Measurements from ENCODE around the gene RAB21.

The RAB21 gene, protein sequence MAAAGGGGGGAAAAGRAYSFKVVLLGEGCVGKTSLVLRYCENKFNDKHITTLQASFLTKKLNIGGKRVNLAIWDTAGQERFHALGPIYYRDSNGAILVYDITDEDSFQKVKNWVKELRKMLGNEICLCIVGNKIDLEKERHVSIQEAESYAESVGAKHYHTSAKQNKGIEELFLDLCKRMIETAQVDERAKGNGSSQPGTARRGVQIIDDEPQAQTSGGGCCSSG

GRCh38 chr12:71754461-71755145 lies at the start of gene RAB21:
Gene RAB21, plus strand, starts transcription at chr12:71754863. Its CDS starts 267 bp downstream, at chr12:71755130.
- peak; percentile 97 to 100 (median 97) for DNase-seq (ENCODE audit: low read depth in 3 of 3)

DNA sequence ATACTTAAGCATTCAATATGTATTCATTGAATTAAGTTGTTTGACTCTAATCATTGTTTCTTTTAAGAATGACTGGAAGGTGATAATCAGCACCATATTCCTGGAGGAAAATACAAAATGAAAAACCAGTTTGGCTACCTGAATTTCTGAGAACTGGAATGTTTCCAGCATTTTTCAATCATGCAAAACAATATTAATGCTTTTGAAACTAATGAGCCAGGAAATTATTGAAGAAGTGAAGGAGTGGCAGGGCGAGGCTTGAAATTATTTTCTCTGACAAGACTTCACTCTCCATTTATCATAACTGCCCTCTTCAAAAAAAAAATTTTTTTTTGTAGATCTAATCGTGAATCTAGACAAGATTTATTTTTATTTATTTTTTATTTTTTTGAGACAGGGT lies 49.7 kb upstream of the RAB21 start:
- no peak for DNase-seq (ENCODE audit: low read depth in 3 of 3)

GRCh38 chr12:71708658-71709057 lies 46.0 kb upstream of the RAB21 start:
- no peak for DNase-seq (ENCODE audit: low read depth in 3 of 3)

- no peak for DNase-seq (ENCODE audit: low read depth in 3 of 3)
Measured at GRCh38 chr12:71710276-71711125, 44.2 kb upstream of the RAB21 start.

- no peak for DNase-seq (ENCODE audit: low read depth in 3 of 3)
Measured at GRCh38 chr12:71718611-71719010, 36.1 kb upstream of the RAB21 start.

GRCh38 chr12:71719647-71720370 lies 34.9 kb upstream of the RAB21 start:
- DNase-seq (ENCODE audit: low read depth in 3 of 3) = no peak

DNA sequence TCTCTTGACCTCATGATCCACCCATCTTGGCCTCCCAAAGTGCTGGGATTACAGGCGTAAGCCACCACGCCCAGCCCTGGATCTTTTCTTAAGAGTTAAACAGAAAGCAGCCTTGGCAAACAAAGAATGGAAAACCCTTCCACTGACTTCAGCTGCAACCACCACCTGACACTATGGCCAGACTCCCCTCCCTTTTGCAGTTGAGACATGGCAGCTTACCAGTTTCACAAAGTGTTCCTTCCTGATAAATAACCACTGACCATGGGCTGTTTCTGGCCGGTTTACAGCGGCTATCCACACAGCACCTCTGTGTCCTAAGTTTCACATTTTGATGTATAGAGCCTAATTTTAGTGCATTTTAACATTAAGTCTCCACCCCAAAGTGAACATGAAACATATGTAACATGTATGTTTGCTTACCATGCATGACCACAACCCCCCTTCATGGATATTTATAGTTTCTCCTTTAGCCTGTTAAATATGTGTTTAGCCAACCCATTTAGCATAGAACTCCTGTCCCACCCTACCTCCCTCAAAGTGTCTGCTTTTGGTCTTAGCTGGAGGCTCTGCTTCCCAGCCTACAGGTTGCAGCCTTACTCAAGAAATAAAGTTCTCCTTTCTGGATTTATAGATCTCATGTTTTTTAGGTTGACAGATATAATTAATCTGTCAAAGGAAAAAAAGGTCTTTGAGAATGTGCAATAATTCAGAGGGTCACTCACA lies 32.7 kb upstream of the RAB21 start:
- DNase-seq (ENCODE audit: low read depth in 3 of 3) = no peak

DNA sequence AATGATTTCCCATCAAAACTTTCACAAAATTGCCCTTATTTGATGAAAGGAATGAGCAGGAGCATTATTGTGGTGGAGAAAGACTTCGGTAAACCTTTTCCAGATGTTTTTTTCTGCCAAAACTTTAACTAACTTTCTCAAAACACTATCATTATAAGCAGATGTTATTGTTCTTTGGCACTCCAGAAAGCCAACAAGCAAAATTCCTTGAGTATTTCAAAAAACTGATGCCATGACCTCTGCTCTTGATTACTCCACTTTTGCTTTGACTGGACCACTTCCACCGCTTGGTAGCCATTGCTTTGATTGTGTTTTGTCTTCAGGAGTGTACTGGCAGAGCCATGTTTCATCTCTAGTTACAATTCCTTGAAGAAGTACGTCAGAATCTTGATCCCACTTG lies 29.7 kb upstream of the RAB21 start:
- no peak for DNase-seq (ENCODE audit: low read depth in 3 of 3)

DNA sequence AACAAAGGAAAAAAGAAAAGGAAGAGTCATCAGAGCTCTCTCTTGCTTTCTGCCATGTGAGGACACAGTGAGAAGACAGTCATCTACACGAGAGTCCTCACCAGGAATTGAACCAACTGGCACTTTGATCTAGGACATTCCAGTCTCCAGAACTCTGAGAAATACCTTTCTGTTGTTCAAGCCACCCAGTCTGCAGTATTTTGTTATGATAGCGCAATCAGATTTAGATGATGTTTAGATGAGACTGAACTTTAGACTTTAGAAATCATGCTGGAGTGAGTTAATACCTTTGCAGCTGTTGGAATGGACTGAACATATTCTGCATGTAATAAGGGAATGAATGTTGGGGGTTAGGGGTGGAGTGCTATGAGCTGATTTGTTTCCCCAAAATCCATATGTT lies 28.1 kb upstream of the RAB21 start:
- DNase-seq (ENCODE audit: low read depth in 3 of 3) = no peak

DNA sequence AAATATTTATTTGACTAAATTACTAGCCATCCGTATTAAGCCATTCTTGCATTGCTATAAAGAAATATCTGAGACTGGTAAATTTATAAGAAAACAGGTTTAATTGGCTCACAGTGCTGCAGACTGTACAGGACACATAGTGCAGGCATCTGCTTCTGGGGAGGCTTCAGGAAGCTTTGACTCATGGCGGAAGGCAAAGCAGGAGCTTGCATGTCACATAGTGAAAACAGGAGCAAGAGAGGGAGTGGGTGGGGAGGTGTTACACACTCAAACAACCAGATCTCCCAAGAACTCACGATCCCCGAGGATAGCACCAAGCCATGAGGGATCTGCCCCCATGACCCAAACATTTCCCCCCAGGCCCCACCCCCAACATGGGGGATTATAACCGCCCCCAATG lies 26.7 kb upstream of the RAB21 start:
- DNase-seq (ENCODE audit: low read depth in 3 of 3) = no peak

DNA sequence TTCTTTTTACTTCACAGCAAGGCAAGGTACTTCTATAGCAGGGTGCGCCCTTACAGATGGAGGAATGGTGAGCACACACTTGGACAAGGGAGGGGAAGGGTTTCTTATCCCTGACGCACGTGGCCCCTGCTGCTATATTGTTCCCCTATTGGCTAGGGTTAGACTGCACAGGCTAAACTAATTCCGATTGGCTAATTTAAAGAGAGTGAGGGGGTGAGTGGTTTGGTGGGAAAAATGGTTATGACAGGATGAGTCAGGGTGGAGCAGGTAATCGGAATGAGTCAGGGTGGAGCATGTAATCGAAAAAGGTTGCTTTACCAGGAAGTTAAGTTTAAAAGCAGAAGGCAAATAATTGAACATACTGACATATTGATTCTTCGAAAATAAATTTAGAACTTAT lies 23.7 kb upstream of the RAB21 start:
- DNase-seq (ENCODE audit: low read depth in 3 of 3) = no peak

DNA sequence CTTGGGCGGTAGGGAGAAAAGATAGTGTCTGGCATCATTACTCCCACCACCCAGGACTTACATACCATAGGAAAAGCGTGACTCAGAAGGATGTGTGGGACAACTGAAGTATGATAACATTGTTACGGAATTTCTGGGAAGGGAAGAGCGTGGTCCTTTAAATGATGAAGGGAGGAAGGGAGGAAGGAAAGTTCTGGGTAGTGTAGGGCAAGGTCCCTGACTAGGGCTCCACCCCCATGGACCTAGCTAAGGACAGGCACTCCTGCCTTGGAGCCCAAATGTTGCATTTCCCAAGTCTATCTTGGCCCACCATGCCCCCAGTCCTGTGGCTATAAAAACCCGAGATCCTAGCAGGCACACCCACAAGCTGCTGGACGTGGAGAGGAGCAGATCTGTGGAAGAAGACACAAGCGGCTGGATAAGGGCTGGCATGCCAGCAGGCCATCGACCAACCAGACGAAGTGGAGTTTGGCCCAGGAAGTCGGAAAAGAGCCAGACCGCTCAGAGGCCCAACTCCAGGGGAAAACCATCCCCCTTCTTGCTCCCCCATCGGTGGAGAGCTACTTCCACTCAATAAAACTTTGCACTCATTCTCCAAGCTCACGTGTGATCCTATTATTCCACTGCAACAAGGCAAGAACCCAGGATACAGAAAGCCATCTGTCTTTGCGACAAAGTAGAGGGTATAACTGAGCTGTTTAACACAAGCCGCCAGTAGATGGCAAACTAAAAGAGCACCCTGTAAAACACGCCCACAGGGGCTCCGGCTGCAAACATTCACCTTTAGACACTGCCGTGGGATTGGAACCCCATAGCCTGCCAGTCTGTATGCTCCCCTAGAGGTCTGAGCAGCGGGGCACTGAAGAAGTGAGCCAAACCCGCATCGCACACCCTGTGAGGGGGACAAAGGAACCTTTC lies 23.0 kb upstream of the RAB21 start:
- no peak for DNase-seq (ENCODE audit: low read depth in 3 of 3)

DNA sequence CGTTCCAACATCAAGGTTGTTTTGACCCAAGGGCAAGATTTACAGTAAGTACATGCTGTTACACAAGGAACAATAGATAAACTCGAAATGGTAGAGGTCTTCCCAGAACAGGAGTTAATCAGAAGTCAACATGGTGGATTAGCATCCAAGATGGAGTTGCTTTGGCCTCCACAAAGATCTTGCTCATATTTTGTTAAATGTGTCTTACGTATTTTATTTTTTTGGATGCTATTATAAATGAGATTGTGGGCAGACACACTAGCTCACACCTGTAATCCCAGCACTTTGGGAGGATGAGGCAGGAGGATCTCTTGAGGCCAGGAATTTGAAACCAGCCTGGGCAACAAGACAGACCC lies 22.3 kb upstream of the RAB21 start:
- DNase-seq (ENCODE audit: low read depth in 3 of 3) = no peak

DNA sequence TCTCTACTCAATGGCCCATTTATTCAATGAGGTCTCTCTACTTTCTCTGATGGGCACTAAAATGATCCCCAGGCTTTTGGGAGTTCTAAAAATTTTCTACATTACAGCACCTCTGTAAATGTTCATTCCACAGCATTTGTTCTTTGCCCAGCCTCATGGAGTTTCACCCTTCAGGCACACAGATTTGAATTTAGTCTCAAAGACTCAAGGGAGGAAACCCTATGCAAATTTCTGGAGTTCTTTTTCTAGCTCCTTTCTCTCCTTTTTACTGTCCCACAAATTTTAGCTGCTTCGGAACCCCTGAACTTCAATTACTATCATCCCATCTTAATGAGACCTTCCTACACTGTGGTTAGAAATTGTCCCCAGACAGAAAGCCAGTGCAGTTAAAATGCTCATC lies 17.5 kb upstream of the RAB21 start:
- no peak for DNase-seq (ENCODE audit: low read depth in 3 of 3)

DNA sequence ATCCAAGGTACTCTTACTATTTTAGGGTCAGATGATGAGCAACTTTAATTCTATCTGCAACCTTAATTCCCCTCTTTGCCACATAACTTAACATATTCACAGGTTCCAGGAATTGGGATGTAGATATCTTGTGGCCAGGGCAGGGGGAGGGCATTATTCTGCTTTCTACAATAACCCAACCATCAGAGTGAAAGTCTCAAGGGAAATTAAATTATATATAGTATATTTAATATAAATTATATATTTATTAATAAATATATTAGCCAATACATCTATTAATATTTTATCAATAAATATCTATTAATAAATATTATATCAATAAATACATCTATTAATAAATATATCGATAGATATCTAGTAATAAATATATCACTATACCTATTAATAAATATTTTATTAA lies 11.7 kb upstream of the RAB21 start:
- no peak for DNase-seq (ENCODE audit: low read depth in 3 of 3)

DNA sequence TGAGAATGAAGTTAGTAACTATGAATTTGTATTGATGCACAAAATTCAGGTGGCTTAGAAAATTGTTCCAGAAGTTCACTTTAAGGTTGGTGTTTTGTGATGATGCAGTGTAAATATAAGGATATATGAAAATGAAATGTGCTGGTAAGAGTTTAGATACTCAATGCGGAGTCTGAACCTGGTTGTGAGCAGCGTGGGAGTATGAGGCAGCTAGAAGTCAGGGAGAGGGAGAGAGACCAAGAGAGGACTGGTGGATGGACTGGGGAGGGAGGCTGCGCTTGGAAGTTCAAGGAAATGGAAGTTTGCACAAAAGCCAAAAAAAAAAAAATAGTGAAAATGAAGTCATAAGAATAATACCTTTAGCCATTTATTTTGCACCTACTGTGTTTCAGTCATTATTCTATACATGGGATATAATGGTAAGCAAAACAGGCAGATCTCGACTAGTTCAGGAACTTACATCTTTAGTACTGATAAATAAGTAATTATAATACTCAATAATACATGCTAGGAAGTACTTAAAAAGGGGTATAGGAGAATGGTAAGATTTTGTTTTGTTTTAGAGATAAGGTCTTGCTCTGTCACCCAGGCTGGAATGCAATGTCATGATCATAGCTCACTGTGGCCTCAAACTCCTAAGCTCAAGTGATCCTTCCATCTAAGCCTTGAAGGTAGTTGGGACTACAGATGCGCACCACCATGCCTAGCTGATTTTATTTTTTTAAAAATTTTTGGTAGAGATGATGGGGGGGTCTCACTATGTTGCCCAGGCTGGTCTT lies 10.0 kb upstream of the RAB21 start:
- no peak for DNase-seq (ENCODE audit: low read depth in 3 of 3)

DNA sequence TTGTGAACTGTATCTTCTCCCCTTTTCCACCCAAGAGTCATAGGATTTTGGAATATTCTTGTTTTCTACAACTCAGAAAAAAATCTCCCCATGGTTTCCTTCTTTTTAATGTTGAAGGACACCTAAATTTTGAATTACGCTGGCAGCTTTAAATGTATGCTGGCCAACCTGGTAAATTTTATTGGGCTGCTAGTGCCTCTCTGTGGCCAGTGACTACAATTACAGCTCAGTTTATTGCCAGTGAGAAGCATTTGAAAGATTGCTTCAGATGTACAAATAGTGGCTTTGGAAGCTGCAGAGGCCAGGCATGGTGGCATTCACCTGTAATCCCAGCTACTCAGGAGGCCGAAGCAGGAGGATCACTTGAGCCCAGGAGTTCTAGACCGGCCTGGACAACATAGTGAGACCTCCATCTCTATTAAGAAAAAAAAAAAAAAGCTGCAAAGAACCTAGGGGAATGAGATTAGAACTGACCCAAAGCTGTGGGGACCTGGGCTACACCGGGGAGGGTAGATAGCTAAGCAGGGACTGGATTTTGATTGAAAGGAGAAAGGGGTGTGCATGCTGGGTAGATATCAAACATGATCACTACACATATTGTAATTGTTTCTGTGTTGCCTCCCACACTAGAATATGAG lies 7.6 kb upstream of the RAB21 start:
- DNase-seq (ENCODE audit: low read depth in 3 of 3) = peak in 1 of 3 donors; percentile 21

GRCh38 chr12:71748081-71748850 lies 6.4 kb upstream of the RAB21 start:
- DNase-seq (ENCODE audit: low read depth in 3 of 3) = no peak
